Measurements from ENCODE around the gene KRT85. TPM values are rescaled to one million over a fixed set of nuclear protein-coding genes. Genes with fewer than 3 reads are reported as not detected.

Gene KRT85
- total and polyA plus RNA-seq, 2 donors (not counting 3 experiments of a cell fraction or from before 2014, with no cell fraction given), result not detected

- TF ChIP-seq MAX (IDR thresholded peaks at IDR 0.05; ENCODE audit: insufficient read depth, insufficient read length), result no peak
- TF ChIP-seq POLR2A (IDR thresholded peaks at IDR 0.05; ENCODE audit: low read depth, low read length), result no peak
- no peak for TF ChIP-seq CTCF (IDR thresholded peaks at IDR 0.05; ENCODE audit: extremely low read depth in 1 of 2, insufficient read depth in 1 of 2, low read depth in 1 of 2, low read length in 2 of 2)
- no peak for TF ChIP-seq GATA2 (IDR thresholded peaks at IDR 0.05; ENCODE audit: insufficient read depth, insufficient read length, low read depth, low read length)
- TF ChIP-seq FOS (IDR thresholded peaks at IDR 0.05; ENCODE audit: borderline replicate concordance, insufficient read depth, low read length), result no peak
- TF ChIP-seq POLR2AphosphoS5 (IDR thresholded peaks at IDR 0.05; ENCODE audit: insufficient read depth, low read depth, low read length), result no peak
- TF ChIP-seq MYC (IDR thresholded peaks at IDR 0.05; ENCODE audit: low read depth, low read length), result no peak
- TF ChIP-seq JUN (IDR thresholded peaks at IDR 0.05; ENCODE audit: borderline replicate concordance, insufficient read depth, insufficient read length, low read depth), result no peak
- TF ChIP-seq EZH2 (IDR thresholded peaks at IDR 0.05; ENCODE audit: borderline replicate concordance, low read depth, low read length, severe bottlenecking), result no peak
- Histone ChIP-seq H3K27me3 (ENCODE audit: control insufficient read depth in 2 of 2, insufficient read depth in 2 of 2, low read length in 2 of 2) (peaks cover 0 to 4% of the 10 kb centered on the region in 2 experiments), H2AFZ (ENCODE audit: low read depth, low read length) (no peak overlapping the region), H3K4me1 (ENCODE audit: control insufficient read depth, extremely low read depth, insufficient read depth, low read length) (no peaks in the 10 kb centered on the region), H3K27ac (ENCODE audit: insufficient read depth, low read depth, low read length) (no peak overlapping the region), H3K9ac (replicated peaks; ENCODE audit: extremely low read depth, insufficient read depth, low read length) (no peak overlapping the region), H3K4me2 (ENCODE audit: insufficient read depth, low read length) (no peak overlapping the region), H4K20me1 (replicated peaks; ENCODE audit: control insufficient read depth, extremely low read depth, insufficient read depth, low read length) (no peaks in the 10 kb centered on the region), H3K79me2 (ENCODE audit: control insufficient read depth, insufficient read depth, low read length) (no peaks in the 10 kb centered on the region), H3K9me1 (replicated peaks; ENCODE audit: control insufficient read depth, extremely low read depth, insufficient read depth, low read length) (no peaks in the 10 kb centered on the region), H3K36me3 (ENCODE audit: control insufficient read depth in 2 of 2, extremely low read depth in 1 of 2, insufficient read depth in 2 of 2, low read length in 2 of 2) (no peaks in the 10 kb centered on the region), H3K4me3 (replicated peaks in 1 of 3; ENCODE audit: insufficient read depth in 1 of 3, low read depth in 1 of 3, low read length in 3 of 3) (no peak overlapping the region), H3K9me3 (replicated peaks; ENCODE audit: control insufficient read depth, insufficient read depth, low read length) (no peaks in the 10 kb centered on the region)
- CTCF ChIA-PET, result interaction anchor here (1.1 to 2.7 kb wide), 6 partner anchors 11 to 588 kb away, joined by 3 to 9 read pairs (median 8); no protein-coding TSS in a partner anchor
- DNase-seq (ENCODE audit: low read depth, low spot score), result no peak
- BruUV-seq (replicated peaks), result no TSS peak
- FAIRE-seq, result no peak
- POLR2A ChIA-PET, result no interaction called here
- intact Hi-C loops (cut with micrococcal nuclease) (loop anchor here (5.0 kb wide), 1 partner anchor 480 kb away; no protein-coding TSS in a partner anchor), dilution Hi-C loops (cut with MboI; ENCODE audit: extremely low pct_ligation_motif_present, low sequenced_read_pairs) (no loop called here)
Observed at GRCh38 chr12:52392465-52393007, 25.3 kb upstream of the KRT85 start.

All from endothelial cell of umbilical vein (primary cell).